GM12891 (cell line): Measurements from ENCODE around the gene RCCD1.

Experiments used
- POLR2A ChIP-seq: IDR thresholded peaks from 2 replicates; pipeline ENCODE4 v1.6.1; 2011; ENCODE audit warnings: low read depth, low read length, control low read depth
- SPI1 ChIP-seq: IDR thresholded peaks from 2 replicates; pipeline ENCODE4 v1.6.1; 2011; ENCODE audit warnings: low read depth, low read length, control low read depth

DNA sequence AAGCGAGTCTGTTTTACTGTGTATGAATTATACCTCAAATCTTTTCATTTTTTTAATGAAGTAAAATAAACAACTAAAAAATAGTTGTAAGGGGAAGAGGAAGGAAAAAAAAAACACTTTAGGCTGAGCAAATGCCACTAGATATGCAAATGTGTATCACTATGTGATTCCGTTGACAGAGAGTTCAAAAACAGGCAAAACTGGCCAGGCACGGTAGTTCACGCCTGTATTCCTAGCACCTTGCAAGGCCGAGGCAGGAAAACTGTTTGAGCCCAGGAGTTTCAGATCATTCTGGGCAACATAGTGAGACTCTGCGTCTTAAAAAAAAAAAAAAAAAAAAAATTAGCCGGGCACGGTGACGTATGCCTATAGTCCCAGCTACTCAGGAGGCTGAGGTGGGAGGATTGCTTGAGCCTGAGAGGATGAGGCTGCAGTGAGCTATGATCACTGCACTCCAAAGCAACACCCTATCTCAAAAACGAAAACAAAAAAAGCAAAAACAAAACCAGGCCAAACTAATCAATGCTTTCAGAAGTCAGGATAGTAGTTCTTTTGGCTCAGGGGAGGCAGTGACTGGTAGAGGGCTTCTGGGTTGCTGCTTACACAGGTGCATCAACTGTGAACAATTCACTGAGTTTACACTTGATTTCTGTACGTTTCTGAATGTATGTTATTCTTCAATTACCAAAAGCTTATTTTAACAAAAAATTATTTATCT, 32.3 kb downstream of the RCCD1 start:
- TF ChIP-seq POLR2A, result no peak
- no peak for TF ChIP-seq SPI1
